ENCODE data around the gene GZMA. TPM values are rescaled to one million over a fixed set of nuclear protein-coding genes. Genes with fewer than 3 reads are reported as not detected.

The GZMA gene
- total RNA-seq, 1 donor from 2014 or later, result not detected

DNA sequence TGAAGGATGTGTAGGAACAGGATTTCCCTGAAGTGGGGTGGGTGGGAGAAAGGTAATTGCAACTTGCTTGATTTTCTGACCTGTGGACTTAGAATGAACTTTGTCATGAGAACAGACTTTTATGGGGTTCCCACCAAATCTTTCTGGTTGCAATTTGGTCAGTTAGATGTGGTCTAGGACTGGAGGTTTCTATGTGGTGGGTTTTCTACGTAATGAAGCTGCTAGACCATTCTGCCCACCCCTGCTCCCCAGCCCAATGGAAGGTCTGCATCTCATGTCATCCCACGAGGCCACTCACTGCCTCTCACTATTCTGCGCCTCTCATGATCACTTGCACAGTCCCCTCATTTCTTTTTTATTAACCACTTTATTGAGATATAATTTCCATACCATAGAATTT is 37.9 kb upstream of the GZMA start:
- Mint-ChIP-seq H3K36me3 (ENCODE audit: low read depth) (no peaks in the 10 kb centered on the region), H3K4me3 (no peak overlapping the region), H3K4me1 (no peaks in the 10 kb centered on the region), H3K27me3 (ENCODE audit: low read depth) (peaks cover 2% of the 10 kb centered on the region), H3K9me3 (peaks cover 8% of the 10 kb centered on the region), H3K27ac (ENCODE audit: unreplicated experiment) (no peak overlapping the region)
- TF ChIP-seq, protein P1, sequence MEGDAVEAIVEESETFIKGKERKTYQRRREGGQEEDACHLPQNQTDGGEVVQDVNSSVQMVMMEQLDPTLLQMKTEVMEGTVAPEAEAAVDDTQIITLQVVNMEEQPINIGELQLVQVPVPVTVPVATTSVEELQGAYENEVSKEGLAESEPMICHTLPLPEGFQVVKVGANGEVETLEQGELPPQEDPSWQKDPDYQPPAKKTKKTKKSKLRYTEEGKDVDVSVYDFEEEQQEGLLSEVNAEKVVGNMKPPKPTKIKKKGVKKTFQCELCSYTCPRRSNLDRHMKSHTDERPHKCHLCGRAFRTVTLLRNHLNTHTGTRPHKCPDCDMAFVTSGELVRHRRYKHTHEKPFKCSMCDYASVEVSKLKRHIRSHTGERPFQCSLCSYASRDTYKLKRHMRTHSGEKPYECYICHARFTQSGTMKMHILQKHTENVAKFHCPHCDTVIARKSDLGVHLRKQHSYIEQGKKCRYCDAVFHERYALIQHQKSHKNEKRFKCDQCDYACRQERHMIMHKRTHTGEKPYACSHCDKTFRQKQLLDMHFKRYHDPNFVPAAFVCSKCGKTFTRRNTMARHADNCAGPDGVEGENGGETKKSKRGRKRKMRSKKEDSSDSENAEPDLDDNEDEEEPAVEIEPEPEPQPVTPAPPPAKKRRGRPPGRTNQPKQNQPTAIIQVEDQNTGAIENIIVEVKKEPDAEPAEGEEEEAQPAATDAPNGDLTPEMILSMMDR (conservative IDR thresholded peaks at IDR 0.05), result no peak
- DNase-seq (ENCODE audit: low read depth, low spot score), result no peak

DNA sequence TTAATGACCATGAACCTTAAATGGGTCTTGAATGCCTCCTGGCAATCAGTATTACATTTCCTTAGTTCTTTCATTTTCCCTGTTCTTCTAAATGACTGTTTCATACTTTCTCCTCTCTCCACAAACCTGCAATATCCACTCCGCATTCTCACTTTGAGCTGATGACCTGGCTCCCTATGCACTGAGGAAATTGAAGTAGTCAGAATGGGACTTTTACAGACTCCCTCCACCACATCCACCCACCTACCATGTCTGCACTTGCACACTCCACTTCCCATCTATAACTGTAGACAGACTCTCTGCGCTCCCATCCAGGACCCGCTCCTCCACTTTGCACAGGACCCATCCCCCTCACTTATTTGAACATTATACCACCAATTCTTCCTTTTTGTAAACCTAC is 36.2 kb upstream of the GZMA start:
- no peaks in the 10 kb centered on the region for H3K4me1 Mint-ChIP-seq
- no peak for DNase-seq (ENCODE audit: low read depth, low spot score)
- H3K36me3 Mint-ChIP-seq (ENCODE audit: low read depth), result no peaks in the 10 kb centered on the region
- no peak overlapping the region for H3K27ac Mint-ChIP-seq (ENCODE audit: unreplicated experiment)
- no peak overlapping the region for H3K4me3 Mint-ChIP-seq
- peaks cover 2% of the 10 kb centered on the region for H3K27me3 Mint-ChIP-seq (ENCODE audit: low read depth)
- peaks cover 5% of the 10 kb centered on the region for H3K9me3 Mint-ChIP-seq
- TF ChIP-seq, protein P1 (conservative IDR thresholded peaks at IDR 0.05), result no peak

DNA sequence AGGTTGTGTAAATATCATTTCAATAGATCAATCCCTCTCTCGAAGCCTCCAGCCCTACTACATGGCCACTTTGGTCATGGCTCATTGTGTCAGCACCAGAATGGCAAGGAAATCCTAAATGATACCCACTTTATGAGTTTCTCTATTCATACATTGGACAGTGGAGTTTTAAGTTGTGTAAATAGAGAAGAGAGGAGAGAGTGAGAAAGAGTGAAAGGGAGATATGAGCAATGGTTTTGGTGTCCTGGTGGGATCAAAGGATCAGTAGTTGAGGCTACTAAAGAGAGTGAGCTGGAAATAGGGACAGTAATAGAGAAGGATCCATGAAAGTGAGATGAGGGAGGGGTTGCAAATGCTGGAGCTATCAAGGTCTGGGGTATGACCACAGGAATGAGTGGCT is 31.5 kb upstream of the GZMA start:
- Mint-ChIP-seq H3K27ac (ENCODE audit: unreplicated experiment) (no peak overlapping the region), H3K9me3 (peaks cover 5% of the 10 kb centered on the region), H3K4me3 (no peak overlapping the region), H3K4me1 (no peaks in the 10 kb centered on the region), H3K27me3 (ENCODE audit: low read depth) (no peaks in the 10 kb centered on the region), H3K36me3 (ENCODE audit: low read depth) (no peaks in the 10 kb centered on the region)
- DNase-seq (ENCODE audit: low read depth, low spot score), result no peak
- TF ChIP-seq, protein P1 (conservative IDR thresholded peaks at IDR 0.05), result no peak

DNA sequence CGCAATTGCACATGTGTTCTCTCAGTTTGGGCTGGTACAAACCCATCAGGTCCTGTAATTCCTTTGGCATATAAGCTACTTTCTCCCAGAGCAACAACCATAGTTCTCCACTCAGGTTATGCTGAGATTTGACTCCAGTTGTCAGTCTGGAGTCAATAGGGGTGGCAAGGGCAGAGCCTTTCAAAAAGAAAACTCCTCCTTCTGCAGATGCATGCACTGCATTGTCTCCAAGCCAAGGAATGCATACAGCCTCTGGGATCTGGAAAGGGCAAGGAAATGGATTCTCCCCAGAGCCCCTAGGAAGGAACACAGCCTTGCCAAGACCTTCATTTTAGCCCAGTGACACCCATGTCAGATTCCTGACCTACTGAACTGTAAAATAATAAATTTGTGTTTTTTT is 31.0 kb upstream of the GZMA start:
- DNase-seq (ENCODE audit: low read depth, low spot score), result no peak
- Mint-ChIP-seq H3K36me3 (ENCODE audit: low read depth) (no peaks in the 10 kb centered on the region), H3K27ac (ENCODE audit: unreplicated experiment) (no peak overlapping the region)

DNA sequence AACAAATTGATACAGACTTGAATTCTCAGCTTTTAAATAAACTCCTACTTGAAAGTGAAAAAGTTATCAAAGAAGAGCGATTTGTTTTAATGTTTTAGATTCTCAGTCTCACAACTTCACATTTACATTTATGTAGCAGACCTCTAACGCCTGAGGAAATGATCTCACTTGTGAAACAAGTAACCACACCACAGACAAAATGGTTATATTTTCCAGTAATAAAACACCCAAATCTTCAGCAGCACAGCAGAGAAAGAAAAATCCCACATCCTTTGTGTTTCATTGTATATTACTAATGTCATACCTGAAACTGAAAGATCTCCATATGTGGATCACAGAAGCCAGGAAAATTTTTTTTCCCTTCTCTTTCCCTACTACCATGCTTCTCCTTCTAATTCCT is 29.8 kb upstream of the GZMA start:
- no peak overlapping the region for H3K4me3 Mint-ChIP-seq
- TF ChIP-seq, protein P1 (conservative IDR thresholded peaks at IDR 0.05), result no peak

More for the DNA sequence above, 31.0 kb upstream of the GZMA start:
- no peak overlapping the region for H3K4me3 Mint-ChIP-seq
- H3K9me3 Mint-ChIP-seq, result peaks cover 5% of the 10 kb centered on the region
- no peaks in the 10 kb centered on the region for H3K27me3 Mint-ChIP-seq (ENCODE audit: low read depth)
- no peaks in the 10 kb centered on the region for H3K4me1 Mint-ChIP-seq
- TF ChIP-seq, protein P1 (conservative IDR thresholded peaks at IDR 0.05), result no peak

DNA sequence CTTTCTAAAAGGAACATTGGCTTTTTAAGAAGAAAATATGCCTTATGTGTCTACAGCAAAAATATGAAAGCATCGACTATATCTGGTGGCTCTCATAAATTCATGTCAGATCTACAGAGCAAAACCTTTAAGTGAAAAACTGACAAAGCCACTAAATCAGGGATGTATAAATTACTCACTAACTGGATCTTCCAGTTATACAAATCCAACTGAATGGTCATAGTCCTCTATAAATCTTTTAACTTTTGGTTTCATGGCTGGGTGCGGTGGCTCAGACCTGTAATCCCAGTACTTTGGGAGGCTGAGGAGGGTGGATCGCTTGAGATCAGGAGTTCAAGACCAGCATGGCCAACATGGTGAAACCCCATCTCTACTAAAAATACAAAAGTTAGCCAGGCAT is 29.2 kb upstream of the GZMA start:
- no peak for DNase-seq (ENCODE audit: low read depth, low spot score)
- Mint-ChIP-seq H3K9me3 (peaks cover 4% of the 10 kb centered on the region), H3K36me3 (ENCODE audit: low read depth) (no peaks in the 10 kb centered on the region), H3K4me1 (no peaks in the 10 kb centered on the region), H3K27me3 (ENCODE audit: low read depth) (no peaks in the 10 kb centered on the region), H3K4me3 (no peak overlapping the region), H3K27ac (ENCODE audit: unreplicated experiment) (no peak overlapping the region)
- TF ChIP-seq, protein P1 (conservative IDR thresholded peaks at IDR 0.05), result no peak

More for the DNA sequence above, 29.8 kb upstream of the GZMA start:
- Mint-ChIP-seq H3K4me1 (no peaks in the 10 kb centered on the region), H3K9me3 (no peaks in the 10 kb centered on the region), H3K27ac (ENCODE audit: unreplicated experiment) (no peak overlapping the region), H3K36me3 (ENCODE audit: low read depth) (no peaks in the 10 kb centered on the region), H3K27me3 (ENCODE audit: low read depth) (no peaks in the 10 kb centered on the region)
- no peak for DNase-seq (ENCODE audit: low read depth, low spot score)

All from neural crest cell (in vitro differentiated cells).